ENCODE results near the gene IFNGR1.
A peak's percentile ranks its signal among the peaks of the same experiment; 100 is the strongest.
"Not testable (repeated sequence)": the region's sequence is repeated elsewhere in the genome, so short reads cannot be mapped to it uniquely, and the experiment has no call there.

IFNGR1 gene

DNA sequence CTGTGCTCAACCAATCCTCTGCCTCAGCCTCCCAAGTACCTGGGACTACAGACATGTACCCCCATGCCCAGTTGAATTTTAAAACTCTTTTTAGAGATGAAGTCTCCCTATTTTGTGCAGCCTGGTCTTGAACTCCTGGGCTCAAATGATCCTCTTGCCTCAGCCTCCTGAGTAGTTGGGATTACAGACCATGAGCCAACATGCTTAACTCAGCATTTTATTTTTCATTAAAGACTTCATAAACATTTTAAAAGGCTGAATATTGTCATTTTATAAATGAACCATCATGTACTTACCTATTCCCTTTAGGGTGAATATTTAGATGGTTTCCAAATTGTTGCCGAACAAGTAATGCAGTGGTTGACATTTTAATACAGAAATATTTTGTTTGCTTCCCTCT lies 16.5 kb upstream of the IFNGR1 start:
- DNase-seq: no peak

- no peak for DNase-seq
These were observed 15.0 kb upstream of the IFNGR1 start for GRCh38 chr6:137233911-137234863.

GRCh38 chr6:137231895-137232294 lies 12.7 kb upstream of the IFNGR1 start:
- DNase-seq: no peak

DNA sequence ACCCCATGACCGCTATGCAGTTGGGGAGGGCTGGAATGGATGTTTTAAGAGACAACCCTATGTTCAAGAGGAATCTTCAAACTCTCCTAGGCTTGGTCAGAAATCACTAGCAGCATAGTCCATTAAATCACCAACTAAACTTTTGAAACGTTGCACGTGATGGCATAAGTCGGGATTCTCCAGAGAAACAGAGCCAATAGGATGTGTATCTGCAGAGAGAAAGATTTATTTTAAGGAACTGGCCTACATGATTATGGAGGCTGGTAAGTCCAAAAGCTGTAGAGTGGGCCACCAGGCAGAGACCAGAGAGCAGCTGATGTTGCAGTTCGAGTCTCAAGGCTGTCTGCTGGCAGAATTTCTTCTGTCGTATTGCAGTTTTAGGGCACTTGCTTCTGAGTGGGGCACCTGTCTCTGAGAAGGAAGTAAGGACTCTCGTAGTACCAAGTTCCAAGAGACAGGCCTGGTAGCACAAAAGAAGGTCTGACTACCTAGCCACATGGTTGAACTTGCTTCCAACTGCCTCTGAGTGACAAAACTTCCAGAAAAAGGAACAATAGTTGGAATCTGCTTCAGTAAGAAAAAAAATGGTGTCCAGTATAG lies 11.9 kb upstream of the IFNGR1 start:
- no peak for DNase-seq

DNA sequence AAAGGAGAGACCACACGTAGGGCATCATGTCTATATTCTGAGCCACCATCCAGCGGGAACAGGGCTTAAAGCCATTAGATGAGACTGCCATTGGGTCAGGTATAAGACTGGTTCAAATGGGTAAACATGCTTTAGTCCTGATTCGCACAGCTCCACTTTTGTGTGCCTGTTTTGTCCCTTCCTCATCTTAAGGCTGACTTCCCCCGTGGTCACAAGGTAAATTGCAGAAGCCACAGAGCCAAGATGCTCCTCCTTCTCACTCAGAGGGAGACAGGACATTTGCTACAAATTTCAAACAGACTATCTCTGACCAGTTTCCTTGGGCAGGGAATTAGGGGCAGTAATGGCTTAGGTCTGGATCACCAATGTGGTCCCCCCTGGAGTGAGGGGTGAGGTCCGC lies 11.4 kb upstream of the IFNGR1 start:
- no peak for DNase-seq

DNA sequence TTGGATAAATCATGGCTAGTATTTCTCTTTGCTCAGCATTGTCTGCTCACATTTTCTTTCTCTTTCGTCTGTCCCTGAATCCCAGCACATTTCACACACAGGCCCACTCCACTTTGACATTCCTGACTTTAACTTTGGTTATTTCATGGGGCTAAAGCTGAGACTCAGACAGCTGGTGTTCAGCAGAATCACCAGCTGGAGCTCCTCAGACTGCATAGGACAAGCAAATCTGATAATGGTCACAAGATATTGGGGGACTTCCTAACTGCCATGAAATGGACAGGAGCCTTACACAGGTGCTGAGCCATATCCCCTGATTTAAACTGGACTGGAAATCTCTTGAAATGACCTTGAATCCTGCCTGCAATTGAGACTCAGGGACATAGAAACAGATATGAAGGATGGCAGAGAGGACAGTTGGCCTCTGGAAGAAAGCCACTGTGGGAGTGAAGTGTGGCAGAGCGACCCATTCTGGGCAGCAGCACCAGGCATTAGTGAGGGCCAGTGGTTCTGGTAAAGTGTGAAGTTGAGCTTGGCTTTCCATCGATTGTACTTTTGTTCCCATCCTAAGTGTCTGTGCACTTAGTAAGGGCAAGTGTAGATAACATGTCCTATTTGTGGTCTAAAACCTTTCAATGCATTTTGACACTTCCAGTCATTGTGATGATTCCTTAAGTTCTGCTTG lies 10.0 kb upstream of the IFNGR1 start:
- DNase-seq: no peak

- no peak for DNase-seq
These were observed 8.7 kb upstream of the IFNGR1 start for GRCh38 chr6:137227871-137228302.

DNA sequence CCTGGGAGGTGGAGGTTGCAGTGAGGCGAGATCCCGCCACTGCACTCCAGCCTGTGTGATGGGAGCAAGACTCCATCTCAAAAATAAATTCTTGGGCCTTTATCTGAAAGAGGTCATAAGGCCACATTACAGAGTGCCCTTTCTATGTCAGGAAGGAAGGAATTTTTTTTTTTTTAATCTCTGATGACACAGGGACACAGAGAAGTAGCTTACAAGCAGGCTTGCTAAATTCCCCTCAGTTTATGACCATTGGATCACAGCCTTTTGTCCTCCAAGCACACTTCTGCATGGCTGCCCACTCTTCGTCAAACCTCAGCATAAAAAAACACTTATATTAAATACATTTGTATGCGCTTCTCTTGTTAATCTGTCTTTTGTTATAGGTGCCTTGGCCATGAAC lies 7.5 kb upstream of the IFNGR1 start:
- DNase-seq: no peak

DNA sequence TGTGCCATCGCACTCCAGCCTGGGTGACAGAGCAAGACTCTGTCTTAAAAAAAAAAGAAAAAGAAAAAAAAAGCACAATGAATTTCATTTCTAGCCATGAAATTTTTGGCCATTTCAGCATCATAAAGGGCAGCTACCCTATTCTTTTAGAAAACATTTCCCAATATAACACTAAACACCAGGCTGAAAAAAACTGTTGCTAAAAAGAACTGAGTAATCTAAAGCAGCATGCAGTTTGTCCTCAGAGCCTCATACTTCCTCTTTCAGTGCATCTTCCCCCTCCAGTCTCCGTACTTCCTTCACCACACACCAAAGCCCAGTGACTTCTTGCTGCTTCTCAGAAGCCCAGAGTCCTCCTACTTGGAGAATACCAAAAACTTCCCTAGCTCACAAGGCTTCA lies 5.6 kb upstream of the IFNGR1 start:
- no peak for DNase-seq

- DNase-seq: no peak
These were observed 4.4 kb upstream of the IFNGR1 start for GRCh38 chr6:137223370-137224131.

DNA sequence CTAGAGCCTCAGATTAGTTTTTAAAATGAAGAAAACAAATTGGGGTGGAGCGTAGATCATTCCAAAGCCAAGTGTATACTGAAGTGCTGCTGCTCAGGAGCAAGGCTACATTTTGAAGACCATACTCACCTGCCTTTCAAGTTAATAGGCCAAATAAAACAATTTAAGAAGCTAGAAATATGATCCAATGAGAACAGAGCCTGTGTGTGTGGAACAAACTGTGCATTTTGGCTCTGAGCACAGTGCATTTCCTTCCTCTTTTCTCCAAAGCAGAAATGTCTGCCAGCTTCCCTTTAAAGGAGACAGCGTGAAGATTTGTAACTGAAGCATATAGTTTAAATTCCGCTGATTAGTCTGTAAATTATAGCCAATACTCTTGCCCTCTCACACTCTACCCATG lies 3.2 kb upstream of the IFNGR1 start:
- DNase-seq: no peak

GRCh38 chr6:137219664-137220252 lies 573 bp upstream of the IFNGR1 start:
- no peak for DNase-seq

- DNase-seq: peak; percentile 15
These were observed 690 bp downstream of the IFNGR1 start for GRCh38 chr6:137218473-137218916.

DNA sequence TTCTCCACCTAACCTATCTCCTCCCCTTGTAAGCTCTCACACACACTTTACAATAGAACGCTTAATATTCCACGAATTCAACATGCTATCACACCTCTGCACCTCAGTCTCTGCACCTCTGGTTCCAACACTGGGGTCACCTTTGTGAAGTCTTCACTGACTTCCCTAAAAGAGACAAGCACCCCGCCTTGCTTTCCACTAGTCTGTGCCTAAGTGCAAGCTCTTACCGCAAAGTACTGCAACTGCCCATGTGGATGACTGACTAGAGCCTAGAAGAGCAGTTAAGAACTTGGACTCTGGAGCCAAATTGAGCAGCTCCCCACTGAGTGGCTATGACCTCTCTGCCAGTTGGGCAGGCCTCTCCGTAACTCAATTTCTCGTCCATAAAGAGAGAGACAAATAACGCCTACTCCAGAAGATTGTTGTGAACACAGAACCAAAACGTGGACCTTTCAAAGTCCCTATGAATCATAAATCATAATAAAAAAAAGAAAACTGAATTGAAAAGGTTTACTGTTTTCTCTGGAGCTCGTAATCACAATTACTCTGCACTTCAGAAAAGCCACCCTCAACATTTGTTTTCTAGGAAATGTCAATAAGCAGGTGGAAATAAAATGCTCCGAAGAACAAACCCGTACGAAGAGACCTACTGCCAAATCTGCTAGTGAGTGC lies 1.2 kb downstream of the IFNGR1 start:
- DNase-seq: no peak

DNA sequence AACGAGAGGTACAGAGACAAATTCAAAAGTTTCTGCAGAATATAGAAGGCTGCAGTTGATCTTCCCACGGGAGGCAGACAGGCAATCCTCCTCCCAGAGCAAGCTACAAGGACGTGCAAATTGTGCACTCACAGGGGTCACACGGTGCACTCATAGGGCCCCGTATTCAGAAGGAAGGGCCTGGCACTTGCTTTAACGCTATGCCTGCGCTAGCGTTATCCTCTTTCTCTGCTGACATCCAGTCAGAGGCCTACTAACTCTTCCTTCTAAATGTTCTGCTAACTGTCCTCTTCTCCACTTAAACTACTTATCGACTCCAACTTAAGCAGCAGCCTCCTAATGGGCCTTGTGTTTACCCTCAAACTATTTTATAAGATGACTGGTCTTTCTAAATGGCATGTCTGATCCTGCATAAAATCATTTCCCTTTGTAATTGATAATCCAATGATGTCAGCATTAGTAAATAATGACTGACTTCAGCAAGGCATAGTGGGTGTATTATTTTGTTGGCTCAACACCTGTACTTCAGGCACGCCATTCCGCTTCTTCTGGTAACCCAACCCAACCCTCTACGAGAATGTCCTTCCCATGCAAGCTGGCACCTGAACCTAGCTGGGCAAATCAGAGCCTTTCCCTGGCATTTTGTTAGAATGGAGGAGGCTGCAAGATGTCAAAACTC lies 2.2 kb downstream of the IFNGR1 start:
- DNase-seq: no peak

DNA sequence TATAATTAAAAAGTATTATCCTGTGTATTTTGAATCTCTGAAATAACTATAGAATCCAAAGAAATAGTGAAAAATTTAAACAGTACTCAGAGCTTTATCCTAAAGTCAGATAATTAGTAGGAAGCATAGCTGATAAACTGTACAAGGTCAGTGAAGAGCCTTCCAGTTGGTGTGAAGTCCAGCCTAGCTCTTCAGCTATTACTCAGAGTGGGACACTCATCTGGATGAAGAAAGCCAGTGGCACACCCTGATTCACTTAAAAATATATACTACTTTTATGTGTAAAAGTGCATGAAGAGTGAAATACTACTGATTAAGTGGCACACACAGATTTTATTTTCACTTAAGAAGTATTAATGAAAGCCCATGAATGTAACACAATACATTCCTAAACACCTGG lies 3.1 kb downstream of the IFNGR1 start:
- no peak for DNase-seq

DNA sequence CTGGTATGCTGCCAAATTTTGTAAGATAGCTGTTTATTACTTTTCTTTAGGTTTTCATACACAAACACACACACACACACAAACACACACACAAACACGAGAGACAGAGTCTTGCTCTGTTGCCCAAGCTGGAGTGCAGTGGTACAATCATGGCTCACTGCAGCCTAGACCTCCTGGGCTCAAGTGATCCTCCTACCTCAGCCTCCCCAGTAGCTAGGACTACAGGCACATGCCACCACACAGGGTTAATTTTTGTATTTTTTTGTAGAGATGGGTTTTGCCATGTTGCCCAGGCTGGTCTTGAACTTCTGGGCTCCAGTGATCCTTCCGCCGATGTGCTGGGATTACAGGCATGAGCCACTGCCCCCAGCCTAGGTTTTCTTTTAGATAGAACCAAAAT lies 3.6 kb downstream of the IFNGR1 start:
- not testable (repeated sequence) for DNase-seq

- DNase-seq: no peak
These were observed 4.3 kb downstream of the IFNGR1 start for GRCh38 chr6:137214931-137215330.

DNA sequence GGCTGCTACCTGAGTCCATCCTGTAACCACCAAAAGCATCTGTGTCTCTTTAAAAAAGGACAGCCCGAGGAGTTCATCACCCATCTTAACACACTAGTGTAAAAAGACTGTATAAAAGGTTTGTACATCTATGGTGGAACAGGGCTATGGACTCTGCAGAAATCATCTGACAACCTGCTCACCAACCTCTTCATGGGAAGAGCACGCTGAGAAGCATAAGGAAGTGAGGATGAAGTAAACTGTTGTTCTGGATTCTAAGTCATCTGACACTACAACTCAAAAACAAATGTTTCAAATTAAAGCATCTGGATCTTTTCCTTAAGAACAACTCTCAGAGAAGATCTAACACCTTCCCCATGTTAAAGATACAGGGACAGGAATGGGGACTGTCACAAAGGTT lies 5.4 kb downstream of the IFNGR1 start:
- DNase-seq: no peak

GRCh38 chr6:137213331-137213740 lies 5.8 kb downstream of the IFNGR1 start:
- DNase-seq: no peak

GRCh38 chr6:137211910-137212309 lies 7.3 kb downstream of the IFNGR1 start:
- DNase-seq: no peak
